ENCODE measurements around the gene REEP1.

The REEP1 gene

GRCh38 chr2:86360776-86361175 is 23.4 kb upstream of the REEP1 start:
- TF ChIP-seq MAX (IDR thresholded peaks at IDR 0.05) (no peak), EGR1 (IDR thresholded peaks at IDR 0.05) (no peak), FOXM1 (IDR thresholded peaks at IDR 0.05; ENCODE audit: borderline replicate concordance, low read depth) (no peak), REST (IDR thresholded peaks at IDR 0.05; ENCODE audit: low read depth) (no peak), EP300 (IDR thresholded peaks at IDR 0.05; ENCODE audit: borderline replicate concordance) (no peak), RAD21 (IDR thresholded peaks at IDR 0.05; ENCODE audit: low read depth) (no peak), YY1 (IDR thresholded peaks at IDR 0.05; ENCODE audit: low read depth) (no peak), TCF12 (IDR thresholded peaks at IDR 0.05; ENCODE audit: low read depth) (no peak), TAF1 (IDR thresholded peaks at IDR 0.05; ENCODE audit: low read depth) (no peak), ZBTB7A (IDR thresholded peaks at IDR 0.05; ENCODE audit: low read depth) (no peak), TEAD4 (IDR thresholded peaks at IDR 0.05) (no peak), USF1 (IDR thresholded peaks at IDR 0.05) (no peak), NFIC (IDR thresholded peaks at IDR 0.05) (no peak), CREB1 (IDR thresholded peaks at IDR 0.05; ENCODE audit: low read depth) (no peak), CEBPB (IDR thresholded peaks at IDR 0.05) (no peak)

- no peak for TF ChIP-seq CEBPB (IDR thresholded peaks at IDR 0.05)
- TF ChIP-seq FOXM1 (IDR thresholded peaks at IDR 0.05; ENCODE audit: borderline replicate concordance, low read depth) = no peak
- TF ChIP-seq CREB1 (IDR thresholded peaks at IDR 0.05; ENCODE audit: low read depth) = no peak
- no peak for TF ChIP-seq TEAD4 (IDR thresholded peaks at IDR 0.05)
Observed at GRCh38 chr2:86358957-86359356, 21.5 kb upstream of the REEP1 start.

- TF ChIP-seq FOXM1 (IDR thresholded peaks at IDR 0.05; ENCODE audit: borderline replicate concordance, low read depth) (no peak), TAF1 (IDR thresholded peaks at IDR 0.05; ENCODE audit: low read depth) (no peak), MAX (IDR thresholded peaks at IDR 0.05) (no peak), YY1 (IDR thresholded peaks at IDR 0.05; ENCODE audit: low read depth) (no peak), CEBPB (IDR thresholded peaks at IDR 0.05) (no peak), USF1 (IDR thresholded peaks at IDR 0.05) (no peak), TCF12 (IDR thresholded peaks at IDR 0.05; ENCODE audit: low read depth) (no peak), REST (IDR thresholded peaks at IDR 0.05; ENCODE audit: low read depth) (no peak), RAD21 (IDR thresholded peaks at IDR 0.05; ENCODE audit: low read depth) (no peak), EP300 (IDR thresholded peaks at IDR 0.05; ENCODE audit: borderline replicate concordance) (no peak), EGR1 (IDR thresholded peaks at IDR 0.05) (no peak), ZBTB7A (IDR thresholded peaks at IDR 0.05; ENCODE audit: low read depth) (no peak)
Observed at GRCh38 chr2:86357392-86357963, 20.1 kb upstream of the REEP1 start.

GRCh38 chr2:86352727-86353221 is 15.3 kb upstream of the REEP1 start:
- TF ChIP-seq ZBTB7A (IDR thresholded peaks at IDR 0.05; ENCODE audit: low read depth) = no peak
- TF ChIP-seq USF1 (IDR thresholded peaks at IDR 0.05) = no peak
- TF ChIP-seq FOXM1 (IDR thresholded peaks at IDR 0.05; ENCODE audit: borderline replicate concordance, low read depth) = no peak
- no peak for TF ChIP-seq YY1 (IDR thresholded peaks at IDR 0.05; ENCODE audit: low read depth)
- TF ChIP-seq REST (IDR thresholded peaks at IDR 0.05; ENCODE audit: low read depth) = no peak
- TF ChIP-seq TEAD4 (IDR thresholded peaks at IDR 0.05) = no peak
